ENCODE results near the gene YBEY. TPM values are rescaled to one million over a fixed set of nuclear protein-coding genes. Genes with fewer than 3 reads are reported as not detected.

YBEY gene
- total RNA-seq, 2 donors from 2014 or later, result 28.5 to 30.0 TPM

- Histone ChIP-seq H3K27me3 (replicated peaks; ENCODE audit: insufficient read depth) (no peaks in the 10 kb centered on the region), H3K4me1 (replicated peaks) (peaks cover 12% of the 10 kb centered on the region), H3K36me3 (no peaks in the 10 kb centered on the region), H3K27ac (peak overlapping the region; percentile 96 to 99), H3K4me3 (peak overlapping the region; percentile 95 to 100), H3K9me3 (no peaks in the 10 kb centered on the region)
- TF ChIP-seq POLR2A (IDR thresholded peaks at IDR 0.05) (no peak), CTCF (IDR thresholded peaks at IDR 0.05) (peak in 3 of 4 experiments; percentile 11 to 42 (median 34))
- 7% methylated on average over 39 of the region's 43 CpGs for WGBS
- intact Hi-C loops (cut with DNase I), result loop anchor here (5.0 to 10.0 kb wide), 4 partner anchors 98 to 350 kb away; partner anchors contain the start of genes DIP2A, FTCD and LSS
- DNase-seq (ENCODE audit: low spot score), result peak; percentile 46
Observed at GRCh38 chr21:46325073-46325912, 39.2 kb downstream of the YBEY start.

- H3K36me3 ChIP-seq, result no peaks in the 10 kb centered on the region
- H3K27ac ChIP-seq, result no peak overlapping the region
- WGBS, result 89% methylated on average over 15 of the region's 15 CpGs
- no peak for TF ChIP-seq POLR2A (IDR thresholded peaks at IDR 0.05)
- TF ChIP-seq POLR2AphosphoS5 (IDR thresholded peaks at IDR 0.05), result no peak
- no peak for TF ChIP-seq CTCF (IDR thresholded peaks at IDR 0.05)
- intact Hi-C loops (cut with DNase I), result loop anchor here (5.0 to 10.0 kb wide), 4 partner anchors 99 to 351 kb away; partner anchors contain the start of genes DIP2A, FTCD and LSS
- peaks cover 12% of the 10 kb centered on the region for H3K4me1 ChIP-seq (replicated peaks)
- no peak for DNase-seq (ENCODE audit: low spot score)
- no peak overlapping the region for H3K4me3 ChIP-seq
- H3K27me3 ChIP-seq (replicated peaks; ENCODE audit: insufficient read depth), result no peaks in the 10 kb centered on the region
- no peaks in the 10 kb centered on the region for H3K9me3 ChIP-seq
Observed at GRCh38 chr21:46326110-46326703, 40.1 kb downstream of the YBEY start.

GRCh38 chr21:46327711-46328110 is 41.6 kb downstream of the YBEY start:
- H3K27ac ChIP-seq, result no peak overlapping the region
- 81% methylated on average over 4 of the region's 4 CpGs for WGBS
- H3K9me3 ChIP-seq, result no peaks in the 10 kb centered on the region
- intact Hi-C loops (cut with DNase I), result loop anchor here (5.0 to 10.0 kb wide), 4 partner anchors 100 to 353 kb away; partner anchors contain the start of genes DIP2A, FTCD and LSS
- peaks cover 4% of the 10 kb centered on the region for H3K4me1 ChIP-seq (replicated peaks)
- no peak for TF ChIP-seq CTCF (IDR thresholded peaks at IDR 0.05)
- TF ChIP-seq POLR2A (IDR thresholded peaks at IDR 0.05), result no peak
- no peak for TF ChIP-seq POLR2AphosphoS5 (IDR thresholded peaks at IDR 0.05)
- H3K27me3 ChIP-seq (replicated peaks; ENCODE audit: insufficient read depth), result no peaks in the 10 kb centered on the region
- no peak for DNase-seq (ENCODE audit: low spot score)
- no peaks in the 10 kb centered on the region for H3K36me3 ChIP-seq
- no peak overlapping the region for H3K4me3 ChIP-seq

- no peaks in the 10 kb centered on the region for H3K9me3 ChIP-seq
- no peak overlapping the region for H3K27ac ChIP-seq
- TF ChIP-seq POLR2AphosphoS5 (IDR thresholded peaks at IDR 0.05), result no peak
- no peak for TF ChIP-seq CTCF (IDR thresholded peaks at IDR 0.05)
- TF ChIP-seq POLR2A (IDR thresholded peaks at IDR 0.05), result no peak
- H3K27me3 ChIP-seq (replicated peaks; ENCODE audit: insufficient read depth), result no peaks in the 10 kb centered on the region
- H3K36me3 ChIP-seq, result no peaks in the 10 kb centered on the region
- no peak for DNase-seq (ENCODE audit: low spot score)
- H3K4me1 ChIP-seq (replicated peaks), result no peaks in the 10 kb centered on the region
- H3K4me3 ChIP-seq, result no peak overlapping the region
- intact Hi-C loops (cut with DNase I), result loop anchor here (5.0 to 10.0 kb wide), 4 partner anchors 101 to 353 kb away; partner anchors contain the start of genes DIP2A, FTCD and LSS
- WGBS, result 77% methylated on average over 5 of the region's 5 CpGs
Observed at GRCh38 chr21:46328151-46328550, 42.0 kb downstream of the YBEY start.
